ENCODE data around the gene ZNF700.
"Not testable (repeated sequence)": the region's sequence is repeated elsewhere in the genome, so short reads cannot be mapped to it uniquely, and the experiment has no call there.

Gene ZNF700

DNA sequence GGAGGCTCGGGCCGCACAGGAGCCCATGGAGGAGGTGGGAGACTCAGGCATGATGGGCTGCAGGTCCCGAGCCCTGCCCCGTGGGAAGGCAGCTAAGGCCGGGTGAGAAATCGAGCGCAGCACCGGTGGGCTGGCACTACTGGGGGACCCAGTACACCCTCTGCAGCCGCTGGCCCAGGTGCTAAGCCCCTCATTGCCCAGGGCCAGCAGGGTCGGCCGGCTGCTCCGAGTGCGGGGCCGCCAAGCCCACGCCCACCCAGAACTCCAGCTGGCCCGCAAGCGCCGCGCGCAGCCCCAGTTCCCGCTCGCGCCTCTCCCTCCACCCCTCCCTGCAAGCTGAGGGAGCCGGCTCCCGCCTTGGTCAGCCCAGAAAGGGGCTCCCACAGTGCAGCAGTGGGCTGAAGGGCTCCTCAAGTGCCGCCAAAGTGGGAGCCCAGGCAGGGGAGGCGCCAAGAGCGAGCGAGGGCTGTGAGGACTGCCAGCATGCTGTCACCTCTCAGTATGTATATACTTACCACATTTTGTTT is 16.5 kb downstream of the ZNF700 start:
- DNase-seq, result not testable (repeated sequence)

GRCh38 chr19:11942008-11942842 is 17.3 kb downstream of the ZNF700 start:
- DNase-seq, result no peak

DNA sequence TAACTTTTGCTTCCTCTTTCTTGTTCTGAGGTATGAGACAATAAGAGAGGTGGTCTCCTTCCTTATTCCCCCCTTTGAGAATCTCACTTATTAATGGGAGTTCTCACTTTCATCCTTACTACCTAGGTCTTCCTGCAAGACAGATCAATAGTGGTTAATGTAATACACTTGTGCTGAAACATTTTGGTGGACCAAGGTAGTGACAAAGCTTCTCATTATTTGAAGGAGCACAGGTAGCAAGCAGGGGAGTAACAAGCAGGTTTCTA is 17.9 kb downstream of the ZNF700 start:
- DNase-seq, result no peak

- no peak for DNase-seq
These were observed 19.7 kb downstream of the ZNF700 start for GRCh38 chr19:11944656-11945055.

GRCh38 chr19:11948646-11949045 is 23.7 kb downstream of the ZNF700 start:
- no peak for DNase-seq

DNA sequence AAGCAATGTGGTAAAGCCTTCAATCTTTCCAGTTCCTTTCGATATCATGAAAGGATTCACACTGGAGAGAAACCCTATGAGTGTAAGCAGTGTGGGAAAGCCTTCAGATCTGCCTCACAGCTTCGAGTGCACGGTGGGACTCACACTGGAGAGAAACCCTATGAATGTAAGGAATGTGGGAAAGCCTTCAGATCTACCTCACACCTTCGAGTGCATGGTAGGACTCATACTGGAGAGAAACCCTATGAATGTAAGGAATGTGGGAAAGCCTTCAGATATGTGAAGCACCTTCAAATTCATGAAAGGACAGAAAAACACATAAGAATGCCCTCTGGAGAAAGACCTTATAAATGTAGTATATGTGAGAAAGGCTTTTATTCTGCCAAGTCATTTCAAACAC is 24.3 kb downstream of the ZNF700 start:
- no peak for DNase-seq

DNA sequence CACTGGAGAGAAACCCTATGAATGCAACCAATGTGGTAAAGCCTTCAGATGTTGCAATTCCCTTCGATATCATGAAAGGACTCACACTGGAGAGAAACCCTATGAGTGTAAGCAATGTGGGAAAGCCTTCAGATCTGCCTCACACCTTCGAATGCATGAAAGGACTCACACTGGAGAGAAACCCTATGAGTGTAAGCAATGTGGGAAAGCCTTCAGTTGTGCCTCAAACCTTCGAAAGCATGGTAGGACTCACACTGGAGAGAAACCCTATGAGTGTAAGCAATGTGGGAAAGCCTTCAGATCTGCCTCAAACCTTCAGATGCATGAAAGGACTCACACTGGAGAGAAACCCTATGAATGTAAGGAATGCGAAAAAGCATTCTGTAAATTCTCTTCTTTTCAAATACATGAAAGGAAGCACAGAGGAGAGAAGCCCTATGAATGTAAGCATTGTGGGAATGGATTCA is 24.7 kb downstream of the ZNF700 start:
- not testable (repeated sequence) for DNase-seq

- DNase-seq, result no peak
These were observed 25.4 kb downstream of the ZNF700 start for GRCh38 chr19:11950312-11950711.

DNA sequence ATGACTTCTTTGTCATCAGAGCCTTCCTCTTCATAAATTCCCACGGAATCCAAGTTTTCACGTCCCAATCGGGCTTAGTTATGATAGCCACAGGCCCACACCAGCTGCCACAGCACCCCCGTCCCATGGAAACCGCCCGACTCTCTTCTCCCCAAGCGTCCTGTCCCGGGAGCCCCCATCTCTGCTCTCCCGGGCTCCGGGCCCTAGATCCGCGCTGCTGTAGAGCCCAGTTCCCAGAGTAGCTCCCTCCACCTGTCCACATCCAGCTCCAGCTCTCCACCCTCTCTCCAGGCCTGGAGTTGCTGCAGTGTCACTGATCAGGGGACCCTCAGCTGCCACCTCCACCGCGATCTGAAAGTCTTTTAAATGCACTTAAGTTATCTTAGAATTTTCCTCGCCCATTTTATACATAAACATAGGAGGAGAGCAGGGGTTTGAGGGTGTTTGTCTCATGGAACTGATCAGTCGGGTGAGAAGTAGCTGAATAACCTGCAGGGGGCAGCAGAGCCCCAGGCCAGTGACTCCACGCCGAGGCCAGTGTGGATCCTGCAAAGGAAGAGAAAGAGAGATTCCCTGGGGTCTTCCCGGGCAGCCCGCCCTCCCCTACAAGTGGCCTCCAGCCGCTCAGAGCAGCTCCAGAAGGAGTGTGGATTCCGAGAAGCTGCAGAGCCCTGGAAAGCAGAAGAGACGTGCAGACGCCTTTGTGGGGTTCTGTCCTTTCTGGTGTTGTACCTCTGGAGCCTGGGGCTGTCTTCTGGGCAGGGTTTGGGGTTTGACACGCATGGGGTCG is 38.9 kb downstream of the ZNF700 start:
- no peak for DNase-seq

GRCh38 chr19:11964496-11964857 is 39.6 kb downstream of the ZNF700 start:
- DNase-seq, result no peak

DNA sequence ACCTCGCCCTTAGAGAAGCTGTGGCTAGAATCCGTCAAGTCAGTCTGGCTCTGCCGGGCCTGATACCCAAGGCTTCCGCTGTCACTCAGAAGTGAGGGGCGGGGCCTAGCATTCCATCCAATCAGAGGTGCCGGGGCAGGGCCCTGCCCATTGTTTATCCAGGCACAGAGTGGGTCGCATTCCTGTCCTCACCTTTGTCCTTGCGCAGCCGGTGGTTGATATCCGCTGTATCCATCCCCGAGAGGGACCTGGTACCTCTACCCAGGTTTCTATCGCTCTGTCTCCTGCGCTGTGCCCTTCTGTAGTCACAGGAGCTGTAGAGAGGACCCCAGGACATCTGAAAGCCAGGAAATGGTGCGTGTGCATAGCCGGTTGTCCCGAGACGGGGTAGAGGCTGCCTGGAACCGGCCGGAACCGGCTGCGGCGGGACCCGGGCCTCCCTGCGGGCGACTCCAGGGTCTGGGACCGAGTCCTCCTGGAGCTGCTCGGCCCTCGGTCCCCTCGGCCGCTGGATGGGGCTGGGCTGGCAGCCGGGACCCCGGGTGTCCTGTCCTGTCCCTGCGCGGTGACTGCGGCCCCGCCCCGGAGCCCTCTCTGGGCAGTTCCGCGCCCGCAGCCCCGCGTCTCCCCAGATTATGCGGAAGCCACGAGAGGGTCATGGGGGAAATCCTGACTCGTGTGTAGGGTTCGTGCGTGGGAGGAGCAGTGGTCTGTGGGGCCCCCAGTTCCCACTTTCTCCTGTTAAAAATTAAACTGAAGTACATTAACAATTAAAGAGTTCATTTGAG is 40.1 kb downstream of the ZNF700 start, which contains the start of gene ZNF763:
TSS of gene ZNF763 (plus strand) at position 183 of the 788 bp plus-strand sequence. CDS start at position 352, 169 bp downstream.
- DNase-seq, result no peak

DNA sequence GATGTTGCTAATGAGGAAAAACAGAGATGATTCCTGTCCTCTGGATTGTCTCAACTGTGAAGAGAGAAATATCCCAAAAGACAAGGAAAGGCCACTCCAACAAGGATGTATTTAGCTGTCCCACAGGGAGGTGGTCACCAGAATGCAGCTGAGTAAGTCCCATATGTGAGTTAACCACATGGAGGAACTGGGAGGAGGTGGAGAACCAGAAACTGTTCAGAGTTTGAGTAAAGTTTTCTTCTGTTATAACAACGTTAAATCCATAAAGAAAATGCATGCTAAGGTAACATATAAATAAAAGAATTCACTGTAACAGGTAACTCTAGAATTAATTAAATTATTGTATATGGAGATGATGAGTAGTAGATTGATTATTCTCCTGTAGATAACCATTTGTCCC is 45.3 kb downstream of the ZNF700 start:
- no peak for DNase-seq

DNA sequence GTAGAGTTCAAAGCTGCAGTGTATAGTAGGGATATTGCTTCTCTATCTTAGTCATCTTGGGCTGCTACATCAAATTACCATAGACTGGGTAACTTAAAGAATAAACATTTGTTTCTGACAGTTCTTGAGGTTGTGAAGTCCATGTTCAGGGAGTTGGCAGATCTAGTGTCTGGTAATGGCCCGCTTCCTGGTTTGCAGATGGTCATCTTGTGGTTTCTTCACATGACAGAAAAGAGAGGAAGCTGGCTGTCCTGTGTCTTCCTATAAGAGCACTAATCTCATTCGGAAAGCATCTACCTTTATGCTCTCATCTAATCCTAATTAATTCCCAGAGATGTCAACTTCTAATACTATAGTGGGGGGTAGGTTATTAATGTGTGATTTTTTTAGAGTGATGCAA is 46.1 kb downstream of the ZNF700 start:
- DNase-seq, result no peak

DNA sequence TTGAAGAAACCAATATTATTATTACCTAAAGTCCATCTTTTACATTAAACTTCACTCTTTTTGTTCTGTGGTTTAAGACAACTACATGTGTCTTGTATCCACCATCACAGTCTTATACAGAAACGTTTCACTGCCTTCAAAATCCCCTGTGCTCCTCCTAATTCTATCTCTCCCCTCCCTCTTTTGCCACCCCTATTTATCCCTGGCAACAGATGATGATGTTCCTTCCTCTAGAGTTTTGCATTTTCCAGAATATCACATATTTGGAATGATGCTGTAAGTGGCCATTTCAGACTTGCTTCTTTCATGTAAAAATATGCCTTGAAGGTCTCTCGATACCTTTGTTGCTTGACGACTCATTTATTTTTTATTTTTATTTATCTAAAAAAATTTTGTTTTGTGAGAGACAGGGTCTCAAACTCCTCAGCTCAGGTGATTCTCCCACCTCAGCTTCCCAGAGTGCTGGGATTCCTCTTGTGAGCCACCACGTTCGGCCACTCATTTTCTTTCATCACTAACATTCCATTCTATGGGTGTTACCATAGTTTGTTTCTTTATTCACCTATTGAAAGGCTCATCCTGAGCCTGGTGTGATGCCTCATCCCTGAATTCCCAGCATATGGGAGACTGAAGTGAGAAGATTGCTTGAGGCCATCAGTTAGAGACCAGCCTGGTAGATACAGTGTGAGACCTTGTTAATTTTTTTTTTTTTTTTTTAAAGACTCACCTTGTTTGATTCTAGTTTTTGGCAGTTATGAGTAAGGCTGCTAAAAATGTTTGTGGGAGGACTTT is 48.3 kb downstream of the ZNF700 start:
- DNase-seq, result no peak

GRCh38 chr19:11978492-11979100 is 53.7 kb downstream of the ZNF700 start:
- DNase-seq, result no peak

- no peak for DNase-seq
These were observed 54.6 kb downstream of the ZNF700 start for GRCh38 chr19:11979527-11979926.

DNA sequence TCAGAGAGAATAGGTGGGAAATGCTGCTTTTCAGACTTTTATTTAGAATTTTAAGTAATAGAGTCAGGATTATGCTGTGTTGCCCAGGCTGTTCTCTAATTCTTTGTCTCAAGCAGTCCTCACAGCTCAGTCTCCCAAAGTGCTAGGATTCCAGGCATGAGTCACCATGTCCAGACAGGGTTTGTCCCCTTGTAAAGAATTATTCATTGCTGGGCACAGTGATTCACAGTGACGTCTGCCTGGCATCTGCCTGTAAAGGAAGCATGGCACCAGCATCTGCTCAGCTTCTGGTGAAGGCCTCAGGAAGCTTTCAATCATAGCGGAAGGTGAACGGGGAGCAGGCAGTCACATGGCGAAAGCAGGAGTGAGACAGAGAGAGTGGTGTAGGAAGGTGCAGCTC is 57.6 kb downstream of the ZNF700 start:
- no peak for DNase-seq

- DNase-seq, result no peak
These were observed 60.1 kb downstream of the ZNF700 start for GRCh38 chr19:11984986-11985385.

- DNase-seq, result no peak
These were observed 61.8 kb downstream of the ZNF700 start for GRCh38 chr19:11986754-11987153.

GRCh38 chr19:11987405-11988281 is 62.7 kb downstream of the ZNF700 start:
- DNase-seq, result peak; percentile 76

DNA sequence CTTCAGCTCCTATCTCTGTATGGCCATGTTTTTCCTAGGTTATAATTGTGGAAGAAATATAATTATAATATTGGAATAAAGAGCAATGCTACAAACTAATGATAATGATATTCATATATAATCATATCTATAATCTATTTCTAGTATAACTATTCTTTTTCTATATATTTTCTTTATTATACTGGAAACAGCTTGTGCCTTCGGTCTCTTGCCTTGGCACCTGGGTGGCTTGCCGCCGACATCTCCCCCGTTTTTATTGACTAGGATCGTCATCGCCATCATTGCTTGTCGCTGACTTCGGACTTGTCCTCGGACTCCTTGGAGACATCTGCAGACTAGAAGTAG is 64.2 kb downstream of the ZNF700 start:
- no peak for DNase-seq
